Choroid plexus epithelial cell (primary cell): ENCODE results near the gene GTPBP2.
"Not testable (repeated sequence)": the region's sequence is repeated elsewhere in the genome, so short reads cannot be mapped to it uniquely, and the experiment has no call there.

ENCODE experiments used
- DNase-seq: peaks from one replicate; pipeline ENCODE4 v3.0.0-alpha.2; 2010; ENCODE audit warnings: low read depth
- H3K4me3 ChIP-seq: 2 replicates; pipeline ENCODE4 v1.5.1; 2011; ENCODE audit warnings: low read depth, mild to moderate bottlenecking, control low read depth, low read length, moderate library complexity
- CTCF ChIP-seq: conservative IDR thresholded peaks from 2 replicates; pipeline ENCODE4 v1.5.1; 2011; ENCODE audit warnings: low read depth, mild to moderate bottlenecking, control low read depth, inconsistent platforms, low read length, moderate library complexity

GTPBP2 gene

GRCh38 chr6:43635387-43636307 is 6.6 kb upstream of the GTPBP2 start, which contains the start of gene MAD2L1BP:
MAD2L1BP (plus strand) TSS chr6:43635840; CDS start chr6:43635876, 36 bp downstream.
- peak within 1 kb of the TSS; percentile 89 for H3K4me3 ChIP-seq
- peak; percentile 69 for DNase-seq
- no peak for TF ChIP-seq CTCF

GRCh38 chr6:43634702-43635303 is 5.7 kb upstream of the GTPBP2 start:
- no peak for TF ChIP-seq CTCF
- no peak overlapping the region for H3K4me3 ChIP-seq
- no peak for DNase-seq

- not testable (repeated sequence) for DNase-seq
These were observed 3.9 kb upstream of the GTPBP2 start for GRCh38 chr6:43633002-43633401.

GRCh38 chr6:43630980-43631619 is 2.0 kb upstream of the GTPBP2 start:
- no peak for TF ChIP-seq CTCF
- H3K4me3 ChIP-seq: no peak overlapping the region
- no peak for DNase-seq

More at GRCh38 chr6:43633002-43633401, 3.9 kb upstream of the GTPBP2 start:
- not testable (repeated sequence) for H3K4me3 ChIP-seq

- peak overlapping the region; percentile 93 for H3K4me3 ChIP-seq
- no peak for TF ChIP-seq CTCF
- peak; percentile 99 for DNase-seq
These were observed 639 bp upstream of the GTPBP2 start for GRCh38 chr6:43629505-43630300.

- peak; percentile 56 for DNase-seq
- no peak for TF ChIP-seq CTCF
These were observed 516 bp downstream of the GTPBP2 start for GRCh38 chr6:43628393-43629103.

More at GRCh38 chr6:43628393-43629103, 516 bp downstream of the GTPBP2 start:
- peak overlapping the region; percentile 93 for H3K4me3 ChIP-seq
